ENCODE data around the gene TBATA.

Gene TBATA

DNA sequence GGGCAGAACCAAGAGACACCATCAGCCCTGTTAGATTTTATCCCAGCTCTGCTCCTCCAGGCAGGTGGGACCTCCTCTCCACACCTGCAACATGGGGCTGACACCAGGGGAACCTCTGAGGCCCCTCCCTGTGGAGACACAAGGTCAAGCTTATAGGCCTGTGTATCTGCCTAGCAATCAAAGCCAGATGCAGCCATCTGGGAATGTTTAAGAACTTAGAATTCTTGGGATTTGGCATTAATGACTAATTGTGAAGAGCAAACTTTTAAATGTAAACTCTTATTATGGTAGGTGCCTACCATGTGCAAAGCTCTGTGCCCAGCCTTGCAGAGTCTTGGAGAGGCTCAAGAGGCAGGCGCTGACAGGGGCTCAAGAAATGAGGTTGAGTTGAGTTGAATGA lies 52.1 kb downstream of the TBATA start:
- no peak overlapping the region for H3K27ac ChIP-seq
- H4K20me1 ChIP-seq, result no peaks in the 10 kb centered on the region
- H3K27me3 ChIP-seq, result no peaks in the 10 kb centered on the region
- no peaks in the 10 kb centered on the region for H3K36me3 ChIP-seq
- H3K9ac ChIP-seq, result no peak overlapping the region
- H3K4me1 ChIP-seq, result no peaks in the 10 kb centered on the region; a peak in 2 of 20 replicates
- no peak for TF ChIP-seq Cebpa-rat (IDR thresholded peaks at IDR 0.05)
- no peak overlapping the region for H3K4me2 ChIP-seq
- H3K9me3 ChIP-seq (replicated peaks in 1 of 11), result no peaks in the 10 kb centered on the region
- H3K4me3 ChIP-seq, result no peak overlapping the region

DNA sequence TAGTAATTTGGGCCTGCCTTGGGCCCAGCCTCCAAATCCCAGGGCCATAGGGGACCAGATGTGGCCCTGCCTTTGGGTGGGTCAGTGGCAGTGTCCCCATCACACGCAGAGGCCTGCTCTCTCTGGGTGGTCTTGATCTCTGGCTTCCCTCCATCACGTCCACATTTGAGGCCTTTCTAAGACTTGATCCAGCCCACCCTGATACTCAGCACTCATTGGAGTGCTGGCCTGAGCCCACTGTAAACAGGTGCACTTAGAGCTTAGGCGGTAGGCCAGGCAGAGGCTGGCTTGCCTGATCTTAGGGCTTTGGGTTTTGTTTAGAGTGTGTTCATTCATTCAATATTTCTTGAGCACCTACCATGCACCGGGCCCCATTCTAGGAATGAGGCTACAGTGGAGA lies 52.6 kb downstream of the TBATA start:
- Histone ChIP-seq H3K27me3 (no peaks in the 10 kb centered on the region), H4K20me1 (no peaks in the 10 kb centered on the region), H3K4me1 (no peaks in the 10 kb centered on the region; a peak in 2 of 20 replicates), H3K9ac (no peak overlapping the region), H3K9me3 (replicated peaks in 1 of 11) (no peaks in the 10 kb centered on the region), H3K4me2 (no peak overlapping the region), H3K4me3 (no peak overlapping the region), H3K36me3 (no peaks in the 10 kb centered on the region), H3K27ac (no peak overlapping the region)
- TF ChIP-seq Cebpa-rat (IDR thresholded peaks at IDR 0.05), result no peak

GRCh38 chr10:70730955-70731354 lies 54.2 kb downstream of the TBATA start:
- Histone ChIP-seq H3K4me1 (no peaks in the 10 kb centered on the region; a peak in 2 of 20 replicates), H3K9ac (no peak overlapping the region), H3K9me3 (replicated peaks in 1 of 11) (no peaks in the 10 kb centered on the region), H3K4me2 (no peak overlapping the region), H3K4me3 (no peak overlapping the region), H3K27ac (no peak overlapping the region), H3K36me3 (no peaks in the 10 kb centered on the region), H3K27me3 (no peaks in the 10 kb centered on the region), H4K20me1 (no peaks in the 10 kb centered on the region)
- no peak for TF ChIP-seq Cebpa-rat (IDR thresholded peaks at IDR 0.05)

DNA sequence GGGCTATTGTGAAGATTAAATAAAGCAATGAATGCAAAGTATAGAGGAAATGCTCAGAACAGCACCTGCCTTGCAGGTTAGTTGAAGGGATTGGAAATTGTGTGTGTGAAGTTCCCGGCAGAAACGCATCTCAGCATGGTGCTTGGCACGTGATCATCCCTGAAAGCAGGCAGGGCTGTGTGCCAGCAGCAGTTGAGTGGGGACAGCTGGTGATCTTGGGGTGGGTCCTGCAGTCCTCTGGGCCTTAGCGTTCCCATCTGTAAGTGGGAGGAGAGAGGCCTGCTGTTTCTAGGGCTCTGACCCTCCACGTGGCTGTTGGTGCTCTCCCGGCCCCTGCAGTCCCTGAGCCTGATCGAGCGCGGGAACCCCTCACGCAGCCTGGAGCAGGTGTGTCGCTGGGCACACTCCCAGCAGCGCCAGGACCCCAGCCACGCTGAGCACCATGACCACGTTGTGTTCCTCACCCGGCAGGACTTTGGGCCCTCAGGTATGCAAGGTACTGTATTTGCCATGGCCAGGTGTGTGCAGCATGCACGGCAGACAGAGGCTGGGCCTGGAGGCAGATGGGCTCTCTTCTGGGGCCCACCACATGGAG lies 55.3 kb downstream of the TBATA start:
- Histone ChIP-seq H3K9me3 (replicated peaks in 1 of 11) (no peaks in the 10 kb centered on the region), H3K4me3 (no peak overlapping the region), H3K4me2 (no peak overlapping the region), H4K20me1 (no peaks in the 10 kb centered on the region), H3K4me1 (no peaks in the 10 kb centered on the region; a peak in 2 of 20 replicates), H3K36me3 (no peaks in the 10 kb centered on the region), H3K27me3 (no peaks in the 10 kb centered on the region), H3K27ac (no peak overlapping the region), H3K9ac (no peak overlapping the region)
- TF ChIP-seq Cebpa-rat (IDR thresholded peaks at IDR 0.05), result no peak

DNA sequence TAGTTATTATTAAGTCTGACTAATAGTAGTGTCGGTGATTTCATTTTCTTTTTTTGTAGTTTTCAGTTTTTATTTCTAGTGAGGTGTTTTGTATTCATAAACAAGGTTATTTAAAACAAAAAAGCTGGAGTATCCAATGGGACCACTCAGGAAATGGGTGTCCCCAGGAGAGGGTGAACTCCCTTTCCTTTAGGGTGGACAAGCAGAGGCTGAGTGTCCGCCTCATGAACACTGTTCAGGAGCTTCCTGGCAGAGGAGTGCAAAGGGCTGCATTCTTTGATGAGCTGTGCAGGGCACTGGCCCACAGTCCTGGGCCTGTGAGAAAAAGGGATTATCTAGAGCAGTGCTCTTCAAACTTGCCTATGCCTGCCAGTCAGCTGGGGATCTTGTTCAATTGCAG lies 56.8 kb downstream of the TBATA start:
- Histone ChIP-seq H3K27me3 (no peaks in the 10 kb centered on the region), H3K9me3 (replicated peaks in 1 of 11) (no peaks in the 10 kb centered on the region), H3K4me3 (no peak overlapping the region), H4K20me1 (no peaks in the 10 kb centered on the region), H3K27ac (no peak overlapping the region), H3K4me1 (no peaks in the 10 kb centered on the region; a peak in 2 of 20 replicates), H3K4me2 (no peak overlapping the region), H3K36me3 (no peaks in the 10 kb centered on the region), H3K9ac (no peak overlapping the region)
- TF ChIP-seq Cebpa-rat (IDR thresholded peaks at IDR 0.05), result no peak

DNA sequence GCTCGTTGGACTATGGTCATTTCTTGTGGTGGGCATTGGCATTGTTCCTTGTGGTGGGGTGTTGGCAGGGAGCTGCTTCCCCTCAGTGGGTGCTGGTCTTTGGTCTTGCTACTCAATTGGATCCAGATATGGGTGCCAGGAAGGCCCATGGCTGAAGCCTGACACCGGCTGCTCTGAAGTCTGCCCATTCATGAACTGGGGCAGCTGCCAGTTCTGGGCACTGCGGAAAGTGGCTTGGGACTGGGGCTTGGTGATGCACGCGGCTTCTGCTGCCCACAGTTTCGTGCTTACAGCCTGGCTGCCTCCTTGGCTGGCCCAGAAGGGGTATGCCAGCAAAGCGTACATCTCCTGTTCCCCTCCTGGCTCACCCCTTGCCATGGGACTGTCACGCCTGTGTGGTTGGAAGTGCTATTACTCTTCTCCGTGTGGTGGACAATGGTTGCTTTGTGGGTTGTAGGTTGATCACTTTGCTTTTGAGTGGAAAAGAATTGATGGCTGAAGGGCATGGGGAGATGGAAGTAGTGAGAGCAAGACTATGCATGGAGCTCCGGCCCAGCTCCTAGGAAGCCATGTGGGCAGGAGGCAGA lies 58.2 kb downstream of the TBATA start:
- Histone ChIP-seq H3K36me3 (no peaks in the 10 kb centered on the region), H3K27me3 (no peaks in the 10 kb centered on the region), H3K4me2 (no peak overlapping the region), H3K9me3 (replicated peaks in 1 of 11) (no peaks in the 10 kb centered on the region), H3K4me3 (no peak overlapping the region), H3K27ac (no peak overlapping the region), H3K9ac (no peak overlapping the region), H3K4me1 (peaks cover 0 to 5% (median 0%) of the 10 kb centered on the region in 10 experiments; a peak in 5 of 20 replicates), H4K20me1 (no peaks in the 10 kb centered on the region)
- no peak for TF ChIP-seq Cebpa-rat (IDR thresholded peaks at IDR 0.05)

- H3K36me3 ChIP-seq, result no peaks in the 10 kb centered on the region
- TF ChIP-seq Cebpa-rat (IDR thresholded peaks at IDR 0.05), result no peak
- no peak overlapping the region for H3K9ac ChIP-seq
- no peaks in the 10 kb centered on the region for H3K9me3 ChIP-seq (replicated peaks in 1 of 11)
- no peak overlapping the region for H3K27ac ChIP-seq
- H3K4me1 ChIP-seq, result peaks cover 0 to 5% (median 0%) of the 10 kb centered on the region in 10 experiments; a peak in 5 of 20 replicates
- no peaks in the 10 kb centered on the region for H3K27me3 ChIP-seq
- no peak overlapping the region for H3K4me2 ChIP-seq
- H4K20me1 ChIP-seq, result no peaks in the 10 kb centered on the region
- no peak overlapping the region for H3K4me3 ChIP-seq
Observed at GRCh38 chr10:70723771-70724170, 61.4 kb downstream of the TBATA start.

- no peak for TF ChIP-seq Cebpa-rat (IDR thresholded peaks at IDR 0.05)
- Histone ChIP-seq H3K4me2 (0 out of 22 replicates have a peak overlapping the region, but pooled peaks of 3 of the 11 experiments have one; percentile 1 to 19 (median 12)), H3K27ac (no peak overlapping the region), H3K4me3 (no peak overlapping the region), H3K36me3 (no peaks in the 10 kb centered on the region), H3K9ac (no peak overlapping the region), H3K27me3 (no peaks in the 10 kb centered on the region), H3K9me3 (replicated peaks in 1 of 11) (no peaks in the 10 kb centered on the region), H4K20me1 (no peaks in the 10 kb centered on the region), H3K4me1 (peaks cover 0 to 5% (median 0%) of the 10 kb centered on the region in 10 experiments; a peak in 5 of 20 replicates)
Observed at GRCh38 chr10:70722820-70723424, 62.3 kb downstream of the TBATA start.
